NOMO-1 treated with dmso at 0.1 percent for 144 hours (cell line): ENCODE data around the gene DCST1.

Experiments used
- DNase-seq: peaks from one replicate; lab custom pipeline; 2025; ENCODE audit not compliant: unreplicated experiment; lab: John Stamatoyannopoulos, UW

The DCST1 gene

DNA sequence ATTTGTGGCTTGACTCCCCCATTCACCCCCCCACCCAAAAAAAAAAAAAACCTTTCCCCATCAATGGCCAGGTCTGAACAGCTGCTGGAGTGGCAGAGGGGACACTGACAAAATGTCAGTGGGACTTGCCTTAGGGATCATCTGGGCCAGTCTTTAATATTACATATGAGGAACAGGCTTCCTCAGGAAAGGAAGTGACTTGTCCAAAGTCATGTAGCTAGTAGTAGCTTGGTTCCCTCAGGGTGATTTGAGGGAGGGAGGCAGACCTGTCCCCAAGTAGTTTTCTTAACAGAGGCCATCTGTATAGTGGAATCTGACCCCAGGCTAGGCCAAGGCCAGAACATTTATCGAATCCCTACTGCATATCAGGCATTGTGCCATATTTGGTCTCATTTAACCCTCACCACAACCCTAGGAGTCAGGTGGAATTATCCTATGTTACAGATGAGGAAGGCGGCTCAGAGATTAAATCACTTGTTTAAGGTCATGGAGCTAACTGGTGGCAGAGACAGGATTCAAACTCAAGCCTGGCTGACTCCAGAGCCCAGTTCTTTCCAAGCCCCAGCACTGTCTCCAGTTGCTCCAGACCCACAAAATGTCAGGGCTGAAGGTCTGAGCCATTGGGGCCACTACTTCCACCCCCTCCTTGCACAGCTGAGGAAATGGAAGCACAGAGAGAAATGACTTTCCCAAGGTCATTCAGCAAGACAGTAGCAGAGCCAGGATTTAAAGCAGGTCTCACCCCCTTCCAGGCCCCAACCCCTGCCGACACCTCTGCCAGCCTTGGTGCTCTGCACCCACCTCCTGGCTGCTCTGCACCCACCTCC, 20.6 kb upstream of the DCST1 start:
- DNase-seq: no peak

DNA sequence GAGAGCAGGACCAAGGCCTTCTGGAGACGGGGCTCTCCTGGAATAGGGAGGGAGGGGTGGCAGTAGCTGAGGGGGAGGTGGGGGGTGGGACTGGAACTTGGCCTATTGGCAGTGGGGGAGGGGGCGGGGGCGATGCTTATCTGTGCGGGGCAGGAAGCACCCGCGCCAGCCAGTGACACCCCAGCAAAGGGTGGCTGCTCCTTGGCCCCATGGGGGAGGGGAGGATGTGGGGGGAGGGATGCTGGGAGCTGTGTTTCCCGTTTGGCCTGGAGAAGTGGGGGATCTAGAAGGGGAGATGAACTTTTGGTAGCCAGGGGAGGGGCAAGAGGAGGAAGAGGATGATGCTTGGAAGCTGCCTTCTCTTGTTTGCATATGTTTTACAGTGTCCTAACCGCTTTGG, 20.0 kb upstream of the DCST1 start:
- no peak for DNase-seq

DNA sequence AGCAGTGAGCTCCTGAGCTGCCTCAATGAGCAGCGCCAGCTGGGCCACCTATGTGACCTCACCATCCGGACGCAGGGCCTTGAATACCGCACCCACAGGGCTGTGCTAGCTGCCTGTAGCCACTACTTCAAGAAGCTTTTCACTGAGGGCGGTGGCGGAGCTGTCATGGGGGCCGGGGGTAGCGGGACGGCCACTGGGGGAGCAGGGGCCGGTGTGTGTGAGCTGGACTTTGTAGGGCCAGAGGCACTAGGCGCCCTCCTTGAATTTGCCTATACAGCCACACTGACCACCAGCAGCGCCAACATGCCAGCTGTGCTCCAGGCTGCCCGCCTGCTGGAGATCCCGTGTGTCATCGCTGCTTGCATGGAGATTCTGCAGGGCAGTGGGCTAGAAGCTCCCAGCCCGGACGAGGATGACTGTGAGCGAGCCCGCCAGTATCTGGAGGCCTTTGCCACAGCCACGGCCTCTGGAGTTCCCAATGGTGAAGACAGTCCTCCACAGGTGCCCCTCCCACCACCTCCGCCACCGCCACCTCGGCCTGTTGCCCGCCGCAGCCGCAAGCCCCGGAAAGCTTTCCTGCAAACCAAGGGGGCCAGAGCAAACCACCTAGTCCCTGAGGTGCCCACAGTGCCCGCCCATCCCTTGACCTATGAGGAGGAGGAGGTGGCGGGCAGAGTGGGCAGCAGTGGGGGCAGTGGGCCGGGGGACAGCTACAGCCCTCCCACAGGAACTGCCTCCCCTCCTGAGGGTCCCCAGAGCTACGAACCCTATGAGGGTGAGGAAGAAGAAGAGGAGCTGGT, 18.7 kb upstream of the DCST1 start:
- DNase-seq: no peak

DNA sequence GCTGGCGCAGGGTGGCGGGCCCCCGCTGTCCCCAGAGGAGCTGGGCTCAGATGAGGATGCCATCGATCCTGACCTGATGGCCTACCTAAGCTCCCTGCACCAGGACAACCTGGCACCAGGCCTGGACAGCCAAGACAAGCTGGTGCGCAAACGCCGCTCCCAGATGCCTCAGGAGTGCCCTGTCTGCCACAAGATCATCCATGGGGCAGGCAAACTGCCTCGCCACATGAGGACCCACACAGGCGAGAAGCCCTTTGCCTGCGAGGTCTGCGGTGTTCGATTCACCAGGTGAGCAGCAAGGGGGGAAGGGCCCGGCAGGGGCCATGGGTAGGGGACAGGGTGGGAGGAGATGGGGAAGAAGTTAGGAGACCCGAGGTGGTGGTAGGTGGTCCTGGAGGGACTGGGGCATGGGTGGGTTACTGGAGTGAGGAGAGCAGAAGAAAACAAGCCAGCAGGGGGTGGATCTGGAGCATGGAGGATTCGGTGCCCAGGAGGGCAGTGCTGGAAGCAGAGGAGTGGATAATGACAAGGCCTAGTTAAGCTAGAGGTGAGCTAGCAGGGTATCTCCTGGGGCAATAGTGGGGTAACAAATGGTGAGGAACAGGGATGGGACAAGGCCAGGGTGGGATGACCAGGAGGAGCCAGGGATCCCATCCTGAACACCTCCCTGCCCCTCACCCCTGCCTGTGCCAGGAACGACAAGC, 17.9 kb upstream of the DCST1 start:
- DNase-seq: no peak

DNA sequence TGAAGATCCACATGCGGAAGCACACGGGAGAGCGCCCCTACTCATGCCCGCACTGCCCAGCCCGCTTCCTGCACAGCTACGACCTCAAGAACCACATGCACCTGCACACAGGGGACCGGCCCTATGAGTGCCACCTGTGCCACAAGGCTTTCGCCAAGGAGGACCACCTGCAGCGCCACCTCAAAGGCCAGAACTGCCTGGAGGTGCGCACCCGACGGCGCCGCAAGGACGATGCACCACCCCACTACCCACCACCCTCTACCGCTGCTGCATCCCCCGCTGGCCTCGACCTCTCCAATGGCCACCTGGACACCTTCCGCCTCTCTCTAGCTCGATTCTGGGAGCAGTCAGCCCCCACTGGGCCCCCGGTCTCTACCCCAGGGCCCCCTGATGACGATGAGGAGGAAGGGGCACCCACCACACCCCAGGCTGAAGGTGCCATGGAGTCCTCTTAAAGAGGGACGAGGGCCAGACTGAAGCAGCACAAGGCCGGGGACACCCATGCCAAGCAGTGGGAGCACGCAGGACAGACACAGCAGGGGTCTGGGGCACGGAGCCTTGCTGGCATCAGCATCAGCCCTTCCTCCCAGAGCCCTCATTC, 17.3 kb upstream of the DCST1 start:
- no peak for DNase-seq

DNA sequence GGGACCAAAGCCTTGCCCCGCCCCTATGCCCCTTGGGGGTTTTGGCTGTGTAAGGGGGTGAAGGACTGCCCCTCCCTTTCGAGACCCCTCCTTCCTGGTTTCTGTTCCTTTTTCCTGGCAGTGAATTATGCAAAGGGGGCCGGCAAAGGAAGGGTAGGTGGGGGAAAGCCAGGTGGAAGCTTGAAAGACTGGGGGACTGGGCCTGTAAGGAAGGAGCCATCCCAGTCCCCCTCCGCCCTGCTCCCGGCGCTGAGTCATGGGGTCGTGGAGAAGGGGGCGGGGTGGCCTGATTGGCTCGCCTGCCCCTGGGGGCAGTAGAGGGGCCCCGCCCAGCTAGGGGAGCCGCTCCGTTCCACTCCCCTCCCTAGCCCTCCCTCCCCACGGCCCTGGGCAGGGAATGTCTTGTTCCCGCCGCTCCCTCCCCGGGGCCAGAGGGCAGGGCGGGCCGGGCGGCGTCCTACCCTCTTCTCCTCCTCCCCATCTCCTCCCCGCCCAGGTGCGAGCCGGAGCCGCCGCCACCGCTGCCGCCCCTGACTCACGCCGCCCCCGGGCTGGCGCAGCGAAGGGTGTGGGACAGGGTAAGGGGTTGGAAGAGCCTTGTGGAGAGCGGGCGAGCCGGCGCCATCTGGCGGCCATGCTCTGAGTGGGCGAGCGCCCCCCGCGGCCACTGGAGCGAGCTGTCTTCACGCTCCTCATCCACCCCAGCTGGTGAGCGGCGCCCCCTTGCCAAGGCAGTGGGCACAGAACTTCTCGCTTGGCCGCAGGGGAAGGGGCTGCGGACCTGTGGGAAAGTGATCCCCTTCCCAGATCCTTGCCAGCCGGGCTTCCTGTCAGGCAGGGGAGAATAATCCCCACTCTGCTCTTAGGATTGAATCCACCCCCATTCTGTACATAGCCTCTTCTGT, 16.3 kb upstream of the DCST1 start:
- peak; percentile 73 for DNase-seq

DNA sequence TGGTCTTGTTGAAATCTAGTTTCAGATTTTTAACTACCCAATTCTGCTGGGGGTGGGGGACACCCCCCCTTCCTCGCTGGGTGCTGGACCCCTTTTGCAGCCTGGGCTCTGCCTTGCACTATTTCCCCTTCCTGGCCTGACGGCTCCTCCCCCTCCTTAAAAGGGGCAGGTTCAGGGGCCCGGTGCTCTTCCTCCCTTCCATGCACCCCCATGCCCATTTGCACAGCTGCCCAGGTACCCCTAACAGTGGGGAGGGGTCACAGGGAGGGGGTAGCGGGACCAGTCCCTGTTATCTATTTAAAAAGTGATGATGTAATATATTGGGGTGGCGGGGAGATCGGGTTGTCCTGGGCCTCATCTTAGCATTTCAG, 15.7 kb upstream of the DCST1 start:
- no peak for DNase-seq

DNA sequence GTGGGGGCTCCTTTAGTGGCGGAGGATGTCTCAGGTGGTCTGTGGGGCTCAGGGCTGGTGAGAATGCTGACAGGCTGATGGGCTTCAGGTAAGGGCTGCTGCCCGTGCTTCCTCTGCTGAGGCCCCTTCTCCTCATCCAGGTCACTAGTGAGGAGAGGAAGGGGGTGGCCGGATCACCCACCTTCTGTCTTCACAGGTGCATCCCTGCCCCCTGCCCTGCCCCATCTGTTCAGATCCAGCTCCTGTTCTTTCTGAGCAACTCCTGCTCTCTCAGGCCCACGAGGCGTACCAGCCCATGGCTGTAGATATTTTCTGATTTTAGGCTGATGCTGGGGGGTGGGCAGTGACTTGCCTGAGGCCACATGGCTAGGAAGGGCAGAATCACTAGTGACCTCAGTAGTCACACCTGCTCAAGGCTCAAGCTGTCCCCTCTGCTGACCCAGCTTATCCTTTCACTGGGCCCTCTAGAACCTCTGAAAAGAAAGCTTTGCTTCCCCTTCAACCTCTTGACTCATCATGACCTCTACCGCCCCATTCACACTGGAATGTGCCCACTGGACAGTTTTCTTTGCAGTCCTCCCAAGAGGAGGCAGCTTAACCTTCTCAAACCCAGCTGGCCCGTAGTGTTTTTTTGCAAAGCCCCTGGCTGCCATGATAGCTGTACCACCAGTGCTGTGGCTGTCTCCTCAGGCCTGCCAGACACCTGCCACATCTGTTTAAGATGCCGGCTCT, 14.8 kb upstream of the DCST1 start:
- no peak for DNase-seq

DNA sequence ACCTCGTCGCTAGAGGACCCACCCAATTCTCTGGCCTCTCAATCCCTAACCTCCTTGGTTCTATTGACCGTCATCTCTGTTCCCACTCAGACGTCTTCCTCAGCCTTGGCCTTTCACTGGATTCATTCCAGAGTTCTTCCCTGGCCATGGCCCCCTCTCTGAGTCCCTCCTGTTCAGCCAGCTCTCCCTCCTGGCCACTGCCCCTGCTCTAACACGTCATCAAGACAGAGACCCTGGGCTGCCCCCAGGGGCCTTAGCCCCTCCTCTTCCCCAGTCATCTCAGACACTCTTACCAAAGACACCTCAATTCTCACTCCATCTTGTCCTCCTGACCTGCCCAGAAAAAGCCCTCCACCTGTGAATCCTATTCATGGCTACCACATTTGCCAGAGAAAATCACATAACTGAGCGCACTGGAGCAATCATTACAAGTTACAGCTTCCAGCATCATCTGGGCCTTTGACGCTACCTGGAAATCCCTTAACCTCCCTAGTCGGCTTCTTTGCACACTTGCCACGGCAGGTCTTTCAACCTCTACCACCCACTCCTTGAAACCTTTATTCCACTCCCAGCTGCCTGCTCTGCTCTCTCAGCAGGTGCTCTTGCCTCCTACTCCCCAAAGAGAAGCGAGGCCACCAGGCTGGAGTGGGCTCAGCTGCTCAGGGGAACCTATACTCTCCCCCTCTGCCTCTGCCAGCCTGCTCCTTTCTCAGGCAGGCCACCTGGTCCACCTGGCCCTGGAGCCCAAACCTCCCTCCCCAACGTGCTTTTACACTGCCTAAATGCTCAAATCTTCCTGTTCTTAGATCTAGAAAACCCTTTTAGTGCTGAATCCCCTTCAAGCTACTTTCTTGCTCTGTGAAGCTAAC, 14.0 kb upstream of the DCST1 start:
- DNase-seq: no peak

DNA sequence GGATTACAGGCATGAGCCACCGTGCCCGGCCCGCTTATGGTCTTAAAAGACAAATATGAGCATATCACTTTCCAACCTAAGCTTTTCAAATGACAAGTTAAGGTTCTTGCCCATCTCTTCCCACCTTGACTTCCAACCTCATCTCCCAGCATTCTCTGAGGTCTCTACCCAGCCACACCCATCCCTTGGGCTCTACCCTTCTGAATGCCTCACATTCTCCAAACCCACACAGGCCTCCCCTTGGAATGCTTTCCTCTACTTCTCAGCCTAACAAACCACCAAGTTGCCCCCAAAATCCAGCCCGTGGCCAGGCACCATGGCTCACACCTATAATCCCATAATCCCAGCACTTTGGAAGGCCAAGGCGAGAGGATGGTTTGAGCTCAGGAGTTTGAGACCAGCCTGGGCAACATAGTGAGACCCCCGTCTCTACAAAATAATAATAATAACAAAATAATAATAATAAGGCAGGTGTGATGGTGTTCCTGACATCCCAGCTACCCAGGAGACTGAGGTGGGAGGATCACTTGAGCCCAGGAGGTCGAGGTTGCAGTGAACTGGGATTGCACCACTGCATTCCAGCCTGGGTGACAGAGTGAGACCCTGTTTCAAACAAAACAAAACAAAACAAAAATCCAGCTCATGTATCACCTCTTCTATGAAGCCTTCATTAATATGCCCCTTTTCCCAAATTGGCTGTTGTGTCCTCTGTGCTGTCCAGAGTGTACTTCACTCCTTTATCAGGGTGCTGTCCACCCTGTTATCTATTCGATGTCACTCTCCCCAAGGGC, 11.3 kb upstream of the DCST1 start:
- DNase-seq: no peak

DNA sequence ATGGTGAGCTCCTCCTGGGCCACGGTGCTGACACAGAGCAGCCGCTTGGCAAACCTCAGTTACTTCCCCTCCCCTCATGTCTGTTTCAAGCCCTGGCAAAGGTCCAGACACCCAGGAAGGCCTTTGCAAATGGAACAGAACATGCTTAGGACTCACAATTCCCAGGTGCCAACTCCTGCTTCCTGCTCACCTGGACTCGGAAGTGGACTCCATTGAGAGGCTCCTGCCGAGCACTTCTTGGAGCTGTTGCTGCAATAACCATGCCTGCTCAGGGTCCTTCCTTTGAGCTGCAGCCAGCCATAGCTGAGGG, 10.7 kb upstream of the DCST1 start:
- no peak for DNase-seq

DNA sequence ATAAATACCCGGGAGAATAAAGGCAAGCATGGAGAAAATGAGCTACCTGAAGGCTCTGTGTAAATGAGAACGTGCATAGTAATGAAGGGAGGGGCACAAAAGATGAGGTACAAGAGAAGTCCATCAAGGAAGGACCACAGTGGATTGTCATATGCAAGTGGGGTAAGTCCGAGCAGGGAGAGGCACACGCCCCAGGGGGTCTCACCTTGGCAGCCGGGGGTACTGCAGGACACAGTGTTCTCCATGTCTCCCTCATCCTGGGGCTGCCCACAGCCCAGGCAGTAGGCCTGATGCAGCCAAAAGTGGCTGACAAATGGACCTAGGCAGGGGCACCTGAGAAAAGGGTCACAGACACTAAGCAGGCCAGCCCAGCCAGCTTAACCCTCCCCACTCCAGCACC, 10.0 kb upstream of the DCST1 start:
- DNase-seq: no peak

DNA sequence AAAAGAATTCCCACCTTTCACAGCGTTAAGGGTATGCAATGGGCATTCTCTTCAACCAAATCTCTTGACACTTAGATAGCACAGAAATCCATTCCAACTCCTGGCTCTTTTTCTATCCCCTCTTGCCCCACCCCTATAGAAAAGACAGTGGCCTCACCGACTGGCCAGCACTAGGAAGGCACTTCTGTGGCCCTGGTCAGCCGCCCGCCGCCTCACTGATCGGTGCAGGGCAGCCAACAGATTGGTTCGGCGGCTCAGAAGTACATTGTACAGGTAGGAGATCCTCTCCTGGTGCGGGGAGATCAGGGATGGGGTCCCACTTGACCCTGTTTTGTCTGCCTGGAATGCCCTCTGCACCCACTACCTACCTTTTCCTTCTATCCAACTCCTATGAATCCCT, 9.3 kb upstream of the DCST1 start:
- no peak for DNase-seq

DNA sequence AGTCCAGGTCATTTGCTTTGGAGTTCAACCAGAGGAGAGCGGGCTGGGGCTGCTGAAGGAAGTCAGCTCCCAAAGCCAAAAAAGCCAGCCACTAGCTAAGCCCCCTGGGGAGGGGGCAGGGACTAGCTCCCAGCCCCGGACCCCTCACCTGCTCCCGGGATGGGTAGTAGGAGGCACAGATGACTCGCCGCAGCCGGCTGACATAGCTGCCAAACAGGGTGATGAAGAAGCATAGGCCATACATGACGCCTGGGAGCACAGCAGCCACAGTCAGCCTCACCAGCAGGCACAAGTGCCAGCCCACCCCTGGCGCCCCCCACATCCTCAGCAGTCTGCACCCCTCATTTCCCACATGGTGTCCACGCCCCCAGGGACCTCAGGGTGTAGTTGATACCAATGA, 7.5 kb upstream of the DCST1 start:
- no peak for DNase-seq

DNA sequence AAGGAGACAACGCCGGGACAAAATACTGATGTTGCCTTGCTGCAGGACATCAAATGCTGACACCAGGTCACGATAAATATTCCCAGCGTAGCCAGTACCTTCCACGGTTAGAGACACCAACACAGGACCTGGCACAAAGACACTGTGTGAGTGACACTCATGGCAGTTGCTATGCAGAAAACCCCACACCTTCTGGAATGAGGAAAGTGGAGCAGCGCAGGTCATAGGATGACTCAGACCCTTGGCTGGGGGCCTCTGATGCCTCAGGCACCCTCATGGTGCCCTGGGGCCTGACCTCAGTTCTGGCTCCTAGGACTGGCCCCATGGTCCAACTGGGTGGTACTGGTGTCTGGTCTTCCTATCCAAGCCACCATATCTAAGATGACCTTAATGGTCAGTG, 7.0 kb upstream of the DCST1 start:
- no peak for DNase-seq

DNA sequence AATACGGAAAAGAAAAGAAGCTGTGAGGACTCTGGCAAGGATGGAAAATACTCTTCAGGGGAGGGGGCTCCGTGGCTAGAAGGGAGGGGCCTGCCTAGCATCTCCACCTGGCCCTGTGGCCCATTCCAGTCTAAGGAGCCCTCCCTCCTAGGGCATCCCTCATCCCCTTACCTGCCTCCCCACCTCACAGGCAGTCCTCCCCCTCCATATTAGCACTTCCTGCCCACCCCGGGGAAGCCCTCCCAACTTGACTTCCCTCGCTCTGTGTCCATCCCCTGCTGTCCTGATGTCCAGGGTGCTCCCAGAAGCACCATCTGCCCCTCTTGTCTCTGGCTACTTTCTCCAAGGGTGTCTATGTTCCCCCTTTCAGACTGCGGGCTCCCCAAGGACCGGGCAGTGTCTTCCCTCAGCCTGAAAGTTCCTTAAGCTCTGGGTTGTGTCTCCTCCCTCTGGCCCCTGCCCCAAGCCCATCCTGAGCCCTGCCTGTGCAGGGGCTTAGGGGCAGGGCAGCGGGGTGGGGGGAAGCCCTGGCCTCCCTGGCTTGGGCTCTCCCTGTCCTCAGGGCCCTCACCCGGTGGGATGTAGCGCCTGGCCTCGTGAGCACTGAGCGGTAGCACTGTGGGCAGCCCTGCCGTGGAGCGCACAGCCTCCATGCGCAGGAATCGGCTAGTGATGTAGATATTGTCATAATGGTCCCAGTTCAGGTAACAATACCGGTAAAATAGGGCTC, 3.9 kb upstream of the DCST1 start:
- no peak for DNase-seq

DNA sequence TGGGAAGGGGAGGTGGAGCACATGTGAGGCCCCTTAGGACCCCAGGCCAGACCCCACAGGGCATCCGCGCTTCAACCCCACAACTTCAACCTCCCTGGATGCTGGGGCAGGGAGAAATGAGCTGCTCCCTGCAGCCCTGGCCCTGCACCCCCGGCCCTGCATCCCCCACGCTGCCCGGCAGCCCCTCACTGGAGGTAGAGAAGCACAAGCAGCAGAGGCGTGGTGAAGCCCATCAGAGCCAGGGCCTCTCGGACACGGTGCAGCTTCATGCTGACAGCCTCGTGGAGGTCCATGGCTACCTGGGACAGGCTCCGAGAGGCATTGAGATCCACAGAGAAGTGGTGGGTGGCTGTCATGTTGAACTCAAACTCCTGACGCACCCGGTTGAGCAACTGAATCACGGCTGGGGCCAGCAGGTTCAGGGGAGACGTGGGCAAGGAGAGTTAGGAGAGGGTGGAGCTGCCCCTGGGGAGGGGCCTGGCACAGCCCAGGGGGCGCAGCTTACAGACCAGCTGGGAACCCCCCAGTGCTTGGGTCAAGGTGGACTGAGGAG, 3.3 kb upstream of the DCST1 start:
- DNase-seq: no peak
